SK-N-SH (cell line): ENCODE data around the gene GPC4. TPM values are rescaled to one million over a fixed set of nuclear protein-coding genes. Genes with fewer than 3 reads are reported as not detected.

Experiments
- CTCF ChIA-PET: fragments of 300-600, 350-600 bp; formaldehyde crosslinking; extraction: SDS; loops from one replicate; lab custom pipeline; 2021; lab: Yijun Ruan, JAX
- POLR2A ChIA-PET: fragments of 350-600 bp; sonication (Branson Sonifier 250); formaldehyde crosslinking; extraction: SDS; loops from one replicate; lab custom pipeline; 2020; ENCODE audit warnings: antibody characterized with exemption, inconsistent platforms; lab: Yijun Ruan, JAX
- DNase-seq: peaks from one replicate; pipeline ENCODE4 v3.0.0; 2012
- H2AFZ ChIP-seq: fragments of 200-600 bp; sonication (generic); 2 replicates; pipeline ENCODE4 v1.8.1; 2016; ENCODE audit warnings: antibody characterized with exemption, mild to moderate bottlenecking, low read depth
- H3F3A ChIP-seq: fragments of 200-600 bp; sonication (generic); replicated peaks from 2 replicates; pipeline ENCODE3; 2016; ENCODE audit warnings: antibody characterized with exemption, mild to moderate bottlenecking; ENCODE audit not compliant: insufficient read depth
- H3K27ac ChIP-seq, 2 experiments: fragments of 200-500 bp in 1 of 2; fragments of 200-600 bp in 1 of 2; sonication (Bioruptor generic) in 1 of 2; sonication (generic), shearing (Covaris generic) in 1 of 2; 2 replicates each; pipeline versions ENCODE4 v1.5.1 to v1.6.1; 2014 to 2016; ENCODE audit warnings: low read depth in 2 of 2, inconsistent platforms in 1 of 2, low read length in 1 of 2, mild to moderate bottlenecking in 1 of 2, mixed read lengths in 1 of 2
- H3K27me3 ChIP-seq: fragments of 200-600 bp; sonication (generic), shearing (Covaris generic); 2 replicates; pipeline ENCODE4 v1.6.1; 2016; ENCODE audit warnings: mixed run types; ENCODE audit not compliant: insufficient read depth
- H3K36me3 ChIP-seq, 2 experiments: fragments of 200-500 bp in 1 of 2; fragments of 200-600 bp in 1 of 2; sonication (Bioruptor generic) in 1 of 2; sonication (generic) in 1 of 2; replicated peaks in 1 of 2; 2 replicates each; pipeline versions ENCODE3 to v1.5.1; 2014 to 2016; ENCODE audit warnings: low read length in 1 of 2, mild to moderate bottlenecking in 1 of 2; ENCODE audit not compliant: insufficient read depth in 2 of 2, control insufficient read depth in 1 of 2
- H3K4me1 ChIP-seq, 2 experiments: fragments of 200-500 bp in 1 of 2; fragments of 200-600 bp in 1 of 2; sonication (Bioruptor generic) in 1 of 2; sonication (generic), shearing (Covaris generic) in 1 of 2; 2 replicates each; pipeline versions ENCODE4 v1.5.1 to v1.6.1; 2014 to 2016; ENCODE audit warnings: low read depth in 1 of 2, low read length in 1 of 2, mixed run types in 1 of 2; ENCODE audit not compliant: insufficient read depth in 2 of 2, control insufficient read depth in 1 of 2
- H3K4me2 ChIP-seq: fragments of 200-600 bp; sonication (generic), shearing (Covaris generic); 2 replicates; pipeline ENCODE4 v1.6.1; 2017; ENCODE audit warnings: mixed run types
- H3K4me3 ChIP-seq, 2 experiments: fragments of 200-500 bp in 1 of 2; fragments of 200-600 bp in 1 of 2; sonication (Bioruptor generic) in 1 of 2; sonication (generic), shearing (Covaris generic) in 1 of 2; 2 replicates each; pipeline versions ENCODE4 v1.5.1 to v1.8.1; 2014 to 2016; ENCODE audit warnings: low read depth in 2 of 2, inconsistent platforms in 1 of 2, low read length in 1 of 2, mild to moderate bottlenecking in 1 of 2, mixed read lengths in 1 of 2, moderate library complexity in 1 of 2
- H3K79me2 ChIP-seq: fragments of 200-600 bp; sonication (generic); 2 replicates; pipeline ENCODE4 v1.8.1; 2017; ENCODE audit warnings: mild to moderate bottlenecking; ENCODE audit not compliant: insufficient read depth
- H3K9ac ChIP-seq: fragments of 200-600 bp; sonication (generic); 2 replicates; pipeline ENCODE4 v1.6.1; 2017; ENCODE audit warnings: mixed run types
- H3K9me2 ChIP-seq: fragments of 200-600 bp; sonication (generic); 2 replicates; pipeline ENCODE4 v1.6.1; 2017; ENCODE audit warnings: mixed run types
- H3K9me3 ChIP-seq: fragments of 200-600 bp; sonication (generic); 2 replicates; pipeline ENCODE4 v1.6.1; 2017; ENCODE audit warnings: mixed run types, mild to moderate bottlenecking, moderate library complexity
- H4K20me1 ChIP-seq: fragments of 200-600 bp; sonication (generic); 2 replicates; pipeline ENCODE4 v1.6.1; 2017; ENCODE audit warnings: mild to moderate bottlenecking, mixed run types; ENCODE audit not compliant: insufficient read depth
- CHD2 ChIP-seq: fragments of 150-350 bp; IDR thresholded peaks from 2 replicates; pipeline ENCODE4 v1.6.1; 2018; ENCODE audit warnings: low read length; ENCODE audit not compliant: partially characterized antibody
- FOSL2 ChIP-seq: IDR thresholded peaks from 2 replicates; pipeline ENCODE4 v1.4.0; 2012; ENCODE audit warnings: low read depth, mild to moderate bottlenecking, moderate library complexity, borderline replicate concordance
- MEF2A ChIP-seq: IDR thresholded peaks from 2 replicates; pipeline ENCODE4 v1.4.0; 2012; ENCODE audit warnings: low read depth, borderline replicate concordance
- RFX5 ChIP-seq: IDR thresholded peaks from 2 replicates; pipeline ENCODE4 v1.6.1; 2012; ENCODE audit warnings: mild to moderate bottlenecking, improper control_type of control experiment, low read length
- TAF1 ChIP-seq: IDR thresholded peaks from 2 replicates; pipeline ENCODE4 v1.6.1; 2012; ENCODE audit warnings: low read depth, mild to moderate bottlenecking, low read length, moderate library complexity, borderline replicate concordance
- WGBS: methylation state at CpG from one replicate; pipeline ENCODE4 v1.1.6; 2017; ENCODE audit warnings: low lambda C conversion rate; 5-methylcytosine and 5-hydroxymethylcytosine counted together
- polyA plus RNA-seq, 3 experiments: library from polyadenylated mRNA; depleted of rRNA; stranded (reverse); fragments of >200 nt; gene quantifications; 2 replicates each; pipeline ENCODE4 v1.2.3, GENCODE V29; 2012
- TF ChIP-seq, protein P1 (sequence below): fragments of 150-350 bp; IDR thresholded peaks from 2 replicates; pipeline ENCODE4 v1.6.1; 2016; ENCODE audit warnings: mild to moderate bottlenecking, low read depth, low read length
- TF ChIP-seq, protein P2 (sequence below): IDR thresholded peaks from 2 replicates; pipeline ENCODE4 v1.4.0; 2012; ENCODE audit warnings: low read depth, borderline replicate concordance

Gene GPC4
- polyA plus RNA-seq, 1 of the 3 experiments (the other 2 are of a cell fraction): 0.16 TPM

DNA sequence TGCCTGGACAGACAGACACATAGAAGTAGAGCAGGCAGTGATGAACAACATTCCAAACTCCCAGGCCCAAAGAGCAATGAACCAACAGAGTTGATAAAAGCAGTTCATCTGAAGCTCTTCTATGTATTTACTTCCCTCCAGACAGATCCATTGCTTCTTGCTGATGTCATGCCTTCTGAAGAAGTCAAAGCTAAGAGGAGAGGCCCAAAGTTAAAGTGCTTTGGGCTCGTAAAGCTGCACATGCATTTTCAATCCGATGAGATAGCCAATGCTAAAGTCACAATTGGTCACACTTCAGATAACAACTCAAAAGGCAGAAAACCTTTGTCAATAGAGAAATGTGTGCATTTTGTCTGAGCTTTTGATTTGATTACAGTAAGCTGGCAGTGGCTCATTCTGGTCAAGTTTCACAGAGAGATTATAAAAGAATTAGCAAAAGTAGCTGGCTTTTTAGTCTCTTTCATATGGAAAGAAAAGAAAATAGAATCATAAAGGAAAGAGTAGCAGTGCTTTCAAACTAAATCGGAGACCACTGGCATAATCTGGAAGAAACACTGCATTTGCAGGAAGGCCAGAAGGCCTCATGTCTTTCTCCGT, 82.0 kb downstream of the GPC4 start:
- Histone ChIP-seq H3K27me3 (no peaks in the 10 kb centered on the region; the same call in 1 of the 2 replicates), H2AFZ (no peak overlapping the region), H3K36me3 (no peaks in the 10 kb centered on the region), H3K4me3 (no peak overlapping the region), H3K4me1 (no peaks in the 10 kb centered on the region), H3K79me2 (no peaks in the 10 kb centered on the region), H3K9me3 (no peaks in the 10 kb centered on the region), H3K27ac (no peak overlapping the region), H3K4me2 (no peak overlapping the region), H3F3A (no peaks in the 10 kb centered on the region), H3K9me2 (no peaks in the 10 kb centered on the region), H3K9ac (no peak overlapping the region), H4K20me1 (no peaks in the 10 kb centered on the region)
- DNase-seq: no peak
- CTCF ChIA-PET: interaction anchor here (0.7 to 3.0 kb wide), 2 partner anchors 10 to 337 kb away, joined by 3 to 32 read pairs (median 3); no protein-coding TSS in a partner anchor
- POLR2A ChIA-PET: no interaction called here
- TF ChIP-seq FOSL2 (no peak), TAF1 (no peak), MEF2A (no peak)
- TF ChIP-seq, protein P1, sequence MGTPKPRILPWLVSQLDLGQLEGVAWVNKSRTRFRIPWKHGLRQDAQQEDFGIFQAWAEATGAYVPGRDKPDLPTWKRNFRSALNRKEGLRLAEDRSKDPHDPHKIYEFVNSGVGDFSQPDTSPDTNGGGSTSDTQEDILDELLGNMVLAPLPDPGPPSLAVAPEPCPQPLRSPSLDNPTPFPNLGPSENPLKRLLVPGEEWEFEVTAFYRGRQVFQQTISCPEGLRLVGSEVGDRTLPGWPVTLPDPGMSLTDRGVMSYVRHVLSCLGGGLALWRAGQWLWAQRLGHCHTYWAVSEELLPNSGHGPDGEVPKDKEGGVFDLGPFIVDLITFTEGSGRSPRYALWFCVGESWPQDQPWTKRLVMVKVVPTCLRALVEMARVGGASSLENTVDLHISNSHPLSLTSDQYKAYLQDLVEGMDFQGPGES: no peak
- 30% methylated on average over 4 of the region's 4 CpGs for WGBS

DNA sequence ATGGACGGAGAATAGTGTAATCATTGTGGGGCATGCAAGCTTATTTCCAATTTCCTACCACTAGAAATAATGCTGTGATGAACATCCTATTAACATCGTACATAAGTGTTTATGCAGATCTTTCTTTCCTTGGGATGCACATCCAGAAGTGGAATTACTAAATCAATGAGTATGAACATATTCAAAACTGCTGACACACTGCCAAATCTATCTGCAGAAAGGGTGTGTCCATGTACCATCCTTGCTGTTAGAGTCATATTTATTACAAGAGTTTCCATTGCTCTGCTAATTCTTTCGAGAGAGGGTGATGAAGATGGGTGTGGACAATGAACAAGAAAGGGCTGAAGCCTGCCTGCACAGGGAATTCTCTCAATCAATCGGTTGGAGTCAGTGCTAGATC, 82.6 kb downstream of the GPC4 start:
- no peak for DNase-seq
- TF ChIP-seq CHD2 (no peak), TAF1 (no peak), RFX5 (no peak)
- TF ChIP-seq, protein P2, sequence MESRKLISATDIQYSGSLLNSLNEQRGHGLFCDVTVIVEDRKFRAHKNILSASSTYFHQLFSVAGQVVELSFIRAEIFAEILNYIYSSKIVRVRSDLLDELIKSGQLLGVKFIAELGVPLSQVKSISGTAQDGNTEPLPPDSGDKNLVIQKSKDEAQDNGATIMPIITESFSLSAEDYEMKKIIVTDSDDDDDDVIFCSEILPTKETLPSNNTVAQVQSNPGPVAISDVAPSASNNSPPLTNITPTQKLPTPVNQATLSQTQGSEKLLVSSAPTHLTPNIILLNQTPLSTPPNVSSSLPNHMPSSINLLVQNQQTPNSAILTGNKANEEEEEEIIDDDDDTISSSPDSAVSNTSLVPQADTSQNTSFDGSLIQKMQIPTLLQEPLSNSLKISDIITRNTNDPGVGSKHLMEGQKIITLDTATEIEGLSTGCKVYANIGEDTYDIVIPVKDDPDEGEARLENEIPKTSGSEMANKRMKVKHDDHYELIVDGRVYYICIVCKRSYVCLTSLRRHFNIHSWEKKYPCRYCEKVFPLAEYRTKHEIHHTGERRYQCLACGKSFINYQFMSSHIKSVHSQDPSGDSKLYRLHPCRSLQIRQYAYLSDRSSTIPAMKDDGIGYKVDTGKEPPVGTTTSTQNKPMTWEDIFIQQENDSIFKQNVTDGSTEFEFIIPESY: no peak
- TF ChIP-seq, protein P1: no peak
- H3K9me2 ChIP-seq: no peaks in the 10 kb centered on the region
- H3F3A ChIP-seq: no peaks in the 10 kb centered on the region
- H2AFZ ChIP-seq: no peak overlapping the region
- no peak overlapping the region for H3K4me3 ChIP-seq
- H4K20me1 ChIP-seq: no peaks in the 10 kb centered on the region
- H3K4me1 ChIP-seq: no peaks in the 10 kb centered on the region
- CTCF ChIA-PET: interaction anchor here (0.7 to 1.0 kb wide), 2 partner anchors 10 to 338 kb away, joined by 3 read pairs; no protein-coding TSS in a partner anchor
- H3K27ac ChIP-seq: no peak overlapping the region
- POLR2A ChIA-PET: no interaction called here
- no peaks in the 10 kb centered on the region for H3K36me3 ChIP-seq
- H3K9me3 ChIP-seq: no peaks in the 10 kb centered on the region
- no peaks in the 10 kb centered on the region; the same call in 1 of the 2 replicates for H3K27me3 ChIP-seq
- 10% methylated on average over 4 of the region's 4 CpGs for WGBS
- no peaks in the 10 kb centered on the region for H3K79me2 ChIP-seq
- no peak overlapping the region for H3K9ac ChIP-seq
- H3K4me2 ChIP-seq: no peak overlapping the region
